ENCODE data around the gene THSD4.

Gene THSD4

GRCh38 chr15:71752604-71753289, 637.5 kb downstream of the THSD4 start:
- no peak overlapping the region for H3K4ac ChIP-seq (ENCODE audit: low read depth in 1 of 2, low read length in 2 of 2)
- H3K23ac ChIP-seq (ENCODE audit: low read length in 2 of 2): no peak overlapping the region
- peak; percentile 93 for DNase-seq
- H3K9ac ChIP-seq (ENCODE audit: low read length): peak overlapping the region; percentile 55
- peaks cover 21% of the 10 kb centered on the region for H3K79me1 ChIP-seq (replicated peaks; ENCODE audit: low read length, poor library complexity, severe bottlenecking)
- H3K36me3 ChIP-seq (ENCODE audit: control insufficient read depth in 1 of 2, insufficient read depth in 2 of 2, low read depth in 1 of 2, low read length in 2 of 2): peaks cover 3 to 6% of the 10 kb centered on the region in 2 experiments
- H4K91ac ChIP-seq (ENCODE audit: low read length): no peak overlapping the region
- H3K14ac ChIP-seq (ENCODE audit: low read length in 2 of 2): no peak overlapping the region
- H2BK15ac ChIP-seq (ENCODE audit: low read depth, poor library complexity, severe bottlenecking): no peak overlapping the region
- H3K4me3 ChIP-seq (ENCODE audit: insufficient read depth in 1 of 2, low read depth in 1 of 2, low read length in 2 of 2): peak overlapping the region in 1 of 2 experiments; percentile 15
- no peak overlapping the region for H2AFZ ChIP-seq (ENCODE audit: low read depth, low read length)
- WGBS: 17% methylated on average over 8 of the region's 11 CpGs
- no peaks in the 10 kb centered on the region for H3K27me3 ChIP-seq (ENCODE audit: control insufficient read depth in 1 of 2, insufficient read depth in 1 of 2, low read length in 2 of 2)
- H2BK12ac ChIP-seq (ENCODE audit: low read length in 2 of 2): no peak overlapping the region
- no peak overlapping the region for H2BK120ac ChIP-seq (ENCODE audit: low read depth, low read length)
- H3K27ac ChIP-seq (ENCODE audit: low read length, poor library complexity, severe bottlenecking): peak overlapping the region; percentile 90
- no peak overlapping the region for H4K8ac ChIP-seq (ENCODE audit: low read length)
- no peak overlapping the region for H2AK5ac ChIP-seq (ENCODE audit: low read length, severe bottlenecking)
- peaks cover 29% of the 10 kb centered on the region for H3K4me1 ChIP-seq (ENCODE audit: control insufficient read depth, insufficient read depth, low read depth, low read length)
- H2BK5ac ChIP-seq (ENCODE audit: low read depth, low read length, poor library complexity, severe bottlenecking): no peak overlapping the region
- no peaks in the 10 kb centered on the region for H3K9me3 ChIP-seq (ENCODE audit: control insufficient read depth, low read length)
- no peak overlapping the region for H3K18ac ChIP-seq (ENCODE audit: low read depth in 1 of 2, low read length in 2 of 2)
- no peak overlapping the region for H3K4me2 ChIP-seq (ENCODE audit: low read length, poor library complexity, severe bottlenecking)

GRCh38 chr15:71753346-71753745, 638.1 kb downstream of the THSD4 start:
- H2AFZ ChIP-seq (ENCODE audit: low read depth, low read length): no peak overlapping the region
- peaks cover 27% of the 10 kb centered on the region for H3K4me1 ChIP-seq (ENCODE audit: control insufficient read depth, insufficient read depth, low read depth, low read length)
- no peak overlapping the region for H3K4me3 ChIP-seq (ENCODE audit: insufficient read depth in 1 of 2, low read depth in 1 of 2, low read length in 2 of 2)
- H4K91ac ChIP-seq (ENCODE audit: low read length): no peak overlapping the region
- H3K23ac ChIP-seq (ENCODE audit: low read length in 2 of 2): no peak overlapping the region
- no peaks in the 10 kb centered on the region for H3K9me3 ChIP-seq (ENCODE audit: control insufficient read depth, low read length)
- peak overlapping the region; percentile 96 for H2AK5ac ChIP-seq (ENCODE audit: low read length, severe bottlenecking)
- no peak overlapping the region for H3K14ac ChIP-seq (ENCODE audit: low read length in 2 of 2)
- no peaks in the 10 kb centered on the region for H3K27me3 ChIP-seq (ENCODE audit: control insufficient read depth in 1 of 2, insufficient read depth in 1 of 2, low read length in 2 of 2)
- no peak overlapping the region for H3K4me2 ChIP-seq (ENCODE audit: low read length, poor library complexity, severe bottlenecking)
- no peak overlapping the region for H2BK120ac ChIP-seq (ENCODE audit: low read depth, low read length)
- H3K18ac ChIP-seq (ENCODE audit: low read depth in 1 of 2, low read length in 2 of 2): no peak overlapping the region
- DNase-seq: peak; percentile 20
- no peak overlapping the region for H2BK15ac ChIP-seq (ENCODE audit: low read depth, poor library complexity, severe bottlenecking)
- 61% methylated on average over 1 of the region's 1 CpG for WGBS
- peaks cover 3 to 9% of the 10 kb centered on the region in 2 experiments for H3K36me3 ChIP-seq (ENCODE audit: control insufficient read depth in 1 of 2, insufficient read depth in 2 of 2, low read depth in 1 of 2, low read length in 2 of 2)
- H2BK5ac ChIP-seq (ENCODE audit: low read depth, low read length, poor library complexity, severe bottlenecking): no peak overlapping the region
- H3K4ac ChIP-seq (ENCODE audit: low read depth in 1 of 2, low read length in 2 of 2): no peak overlapping the region
- no peak overlapping the region for H4K8ac ChIP-seq (ENCODE audit: low read length)
- peak overlapping the region; percentile 16 for H3K9ac ChIP-seq (ENCODE audit: low read length)
- no peak overlapping the region for H2BK12ac ChIP-seq (ENCODE audit: low read length in 2 of 2)
- H3K27ac ChIP-seq (ENCODE audit: low read length, poor library complexity, severe bottlenecking): peak overlapping the region; percentile 74
- peaks cover 21% of the 10 kb centered on the region for H3K79me1 ChIP-seq (replicated peaks; ENCODE audit: low read length, poor library complexity, severe bottlenecking)

- Histone ChIP-seq H3K14ac (ENCODE audit: low read length in 2 of 2) (no peak overlapping the region), H2BK120ac (ENCODE audit: low read depth, low read length) (no peak overlapping the region), H3K4me3 (ENCODE audit: insufficient read depth in 1 of 2, low read depth in 1 of 2, low read length in 2 of 2) (no peak overlapping the region), H2BK12ac (ENCODE audit: low read length in 2 of 2) (no peak overlapping the region), H2AFZ (ENCODE audit: low read depth, low read length) (no peak overlapping the region), H2AK5ac (ENCODE audit: low read length, severe bottlenecking) (peak overlapping the region; percentile 76), H3K18ac (ENCODE audit: low read depth in 1 of 2, low read length in 2 of 2) (no peak overlapping the region), H3K27me3 (ENCODE audit: control insufficient read depth in 1 of 2, insufficient read depth in 1 of 2, low read length in 2 of 2) (no peaks in the 10 kb centered on the region), H3K27ac (ENCODE audit: low read length, poor library complexity, severe bottlenecking) (no peak overlapping the region), H3K23ac (ENCODE audit: low read length in 2 of 2) (no peak overlapping the region), H3K9ac (ENCODE audit: low read length) (no peak overlapping the region), H3K4me1 (ENCODE audit: control insufficient read depth, insufficient read depth, low read depth, low read length) (peaks cover 20% of the 10 kb centered on the region), H3K4ac (ENCODE audit: low read depth in 1 of 2, low read length in 2 of 2) (no peak overlapping the region), H3K79me1 (replicated peaks; ENCODE audit: low read length, poor library complexity, severe bottlenecking) (peaks cover 22% of the 10 kb centered on the region), H4K91ac (ENCODE audit: low read length) (no peak overlapping the region), H3K4me2 (ENCODE audit: low read length, poor library complexity, severe bottlenecking) (no peak overlapping the region), H3K9me3 (ENCODE audit: control insufficient read depth, low read length) (no peaks in the 10 kb centered on the region), H2BK15ac (ENCODE audit: low read depth, poor library complexity, severe bottlenecking) (no peak overlapping the region), H2BK5ac (ENCODE audit: low read depth, low read length, poor library complexity, severe bottlenecking) (no peak overlapping the region), H4K8ac (ENCODE audit: low read length) (no peak overlapping the region), H3K36me3 (ENCODE audit: control insufficient read depth in 1 of 2, insufficient read depth in 2 of 2, low read depth in 1 of 2, low read length in 2 of 2) (peaks cover 3% of the 10 kb centered on the region in 2 experiments)
- DNase-seq: no peak
These were observed 639.4 kb downstream of the THSD4 start for GRCh38 chr15:71754660-71755059.

GRCh38 chr15:71755092-71755970, 640.1 kb downstream of the THSD4 start:
- H3K9ac ChIP-seq (ENCODE audit: low read length): no peak overlapping the region
- no peak overlapping the region for H4K8ac ChIP-seq (ENCODE audit: low read length)
- peaks cover 14% of the 10 kb centered on the region for H3K4me1 ChIP-seq (ENCODE audit: control insufficient read depth, insufficient read depth, low read depth, low read length)
- no peak overlapping the region for H3K4ac ChIP-seq (ENCODE audit: low read depth in 1 of 2, low read length in 2 of 2)
- H3K36me3 ChIP-seq (ENCODE audit: control insufficient read depth in 1 of 2, insufficient read depth in 2 of 2, low read depth in 1 of 2, low read length in 2 of 2): peaks cover 2 to 3% of the 10 kb centered on the region in 2 experiments
- H3K14ac ChIP-seq (ENCODE audit: low read length in 2 of 2): no peak overlapping the region
- H2BK5ac ChIP-seq (ENCODE audit: low read depth, low read length, poor library complexity, severe bottlenecking): no peak overlapping the region
- no peak overlapping the region for H3K23ac ChIP-seq (ENCODE audit: low read length in 2 of 2)
- H3K79me1 ChIP-seq (replicated peaks; ENCODE audit: low read length, poor library complexity, severe bottlenecking): peaks cover 18% of the 10 kb centered on the region
- peak overlapping the region; percentile 76 for H2AK5ac ChIP-seq (ENCODE audit: low read length, severe bottlenecking)
- H2AFZ ChIP-seq (ENCODE audit: low read depth, low read length): no peak overlapping the region
- H3K9me3 ChIP-seq (ENCODE audit: control insufficient read depth, low read length): peaks cover 4% of the 10 kb centered on the region
- H2BK15ac ChIP-seq (ENCODE audit: low read depth, poor library complexity, severe bottlenecking): no peak overlapping the region
- H3K18ac ChIP-seq (ENCODE audit: low read depth in 1 of 2, low read length in 2 of 2): no peak overlapping the region
- no peak for DNase-seq
- H3K4me3 ChIP-seq (ENCODE audit: insufficient read depth in 1 of 2, low read depth in 1 of 2, low read length in 2 of 2): no peak overlapping the region
- no peak overlapping the region for H3K4me2 ChIP-seq (ENCODE audit: low read length, poor library complexity, severe bottlenecking)
- H4K91ac ChIP-seq (ENCODE audit: low read length): no peak overlapping the region
- no peak overlapping the region for H2BK12ac ChIP-seq (ENCODE audit: low read length in 2 of 2)
- H3K27ac ChIP-seq (ENCODE audit: low read length, poor library complexity, severe bottlenecking): no peak overlapping the region
- 96% methylated on average over 3 of the region's 4 CpGs for WGBS
- no peak overlapping the region for H2BK120ac ChIP-seq (ENCODE audit: low read depth, low read length)
- no peaks in the 10 kb centered on the region for H3K27me3 ChIP-seq (ENCODE audit: control insufficient read depth in 1 of 2, insufficient read depth in 1 of 2, low read length in 2 of 2)
